Activated CD8-positive, alpha-beta memory T cell treated with anti-CD3 and anti-CD28 coated beads, Interleukin-2, amount 10 ng/mL, durations not matched to agents 7 days and 5 days (primary cell): ENCODE results near the gene OR10A2. TPM values are rescaled to one million over a fixed set of nuclear protein-coding genes. Genes with fewer than 3 reads are reported as not detected.
A peak's percentile ranks its signal among the peaks of the same experiment; 100 is the strongest.
"Not testable (repeated sequence)": the region's sequence is repeated elsewhere in the genome, so short reads cannot be mapped to it uniquely, and the experiment has no call there.

Experiments used
- ATAC-seq: fragments of 150-1000 bp; cut with Tn5 transposase; one replicate; pipeline ENCODE4 v1.10.0; 2021; ENCODE audit warnings: moderate library complexity
- CTCF ChIA-PET: fragments of 350-600 bp; sonication (Branson Sonifier 250); formaldehyde crosslinking; loops from one replicate; lab custom pipeline; 2021; ENCODE audit warnings: antibody characterized with exemption; lab: Charles Lee
- DNase-seq: peaks from one replicate; pipeline ENCODE4 v3.0.0-alpha.2; 2020
- H3K27ac Mint-ChIP-seq: one replicate; pipeline ENCODE4 v1.8.0; 2021; ENCODE audit warnings: mild to moderate bottlenecking, mixed read lengths
- H3K27me3 Mint-ChIP-seq: one replicate; pipeline ENCODE4 v1.8.0; 2021; ENCODE audit warnings: mixed read lengths
- H3K36me3 Mint-ChIP-seq: one replicate; pipeline ENCODE4 v1.8.0; 2021; ENCODE audit warnings: mild to moderate bottlenecking, mixed read lengths
- H3K4me1 Mint-ChIP-seq: one replicate; pipeline ENCODE4 v1.8.0; 2021; ENCODE audit warnings: mixed read lengths
- H3K4me3 Mint-ChIP-seq: one replicate; pipeline ENCODE4 v1.8.0; 2021; ENCODE audit warnings: mild to moderate bottlenecking, moderate library complexity, mixed read lengths
- H3K9me3 Mint-ChIP-seq: one replicate; pipeline ENCODE4 v1.8.0; 2022; ENCODE audit warnings: low read depth, mixed read lengths
- total RNA-seq, 2 experiments: library from RNA; stranded (reverse); gene quantifications; one replicate each; pipeline ENCODE4 v1.2.3, GENCODE V29; 2021

OR10A2 gene
- total RNA-seq, 2 experiments from 2014 or later = not detected

DNA sequence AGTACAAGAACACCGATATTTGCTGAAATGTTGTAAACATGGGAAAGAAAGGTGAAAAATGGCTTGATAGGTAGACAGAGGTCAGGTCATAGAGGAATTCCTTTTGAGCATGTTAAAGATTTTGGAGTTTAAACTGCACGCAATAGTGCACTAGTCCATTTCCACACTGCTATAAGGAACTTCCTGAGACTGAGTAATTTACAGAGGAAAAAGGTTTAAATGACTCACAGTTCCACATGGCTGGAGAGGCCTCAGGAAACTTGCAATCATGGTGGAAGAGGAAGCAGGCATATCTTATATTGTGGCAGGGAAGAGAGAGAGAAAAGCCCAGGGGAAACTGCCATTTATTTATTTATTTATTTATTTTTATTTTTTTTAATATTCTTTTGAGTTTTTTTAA is 12.3 kb upstream of the OR10A2 start:
- no peaks in the 10 kb centered on the region for H3K27me3 Mint-ChIP-seq
- H3K4me1 Mint-ChIP-seq = no peaks in the 10 kb centered on the region
- DNase-seq (no peak), ATAC-seq (no peak)
- peaks cover 2% of the 10 kb centered on the region for H3K36me3 Mint-ChIP-seq
- H3K9me3 Mint-ChIP-seq = peaks cover 14% of the 10 kb centered on the region
- no peak overlapping the region for H3K27ac Mint-ChIP-seq
- no peak overlapping the region for H3K4me3 Mint-ChIP-seq
- CTCF ChIA-PET = no interaction called here

DNA sequence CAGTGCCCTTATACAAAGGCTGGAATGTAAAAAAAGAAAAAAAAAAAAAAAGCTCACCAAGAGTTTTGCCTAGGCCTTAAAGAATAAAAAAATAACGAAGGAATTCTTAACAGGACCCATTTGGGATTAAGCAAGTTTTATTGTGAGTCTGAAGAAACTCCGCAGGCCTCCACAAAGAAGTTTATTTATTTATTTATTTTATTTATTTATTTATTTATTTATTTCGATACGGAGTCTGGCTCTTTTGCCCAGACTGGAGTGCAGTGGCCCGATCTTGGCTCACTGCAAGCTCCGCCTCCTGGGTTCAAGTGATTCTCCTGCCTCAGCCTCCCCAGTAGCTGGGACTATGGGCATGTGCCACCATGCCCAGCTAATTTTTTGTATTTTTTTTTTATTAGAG is 8.1 kb upstream of the OR10A2 start:
- H3K4me3 Mint-ChIP-seq, H3K27me3 Mint-ChIP-seq, ATAC-seq, H3K4me1 Mint-ChIP-seq, CTCF ChIA-PET, H3K36me3 Mint-ChIP-seq, DNase-seq, H3K27ac Mint-ChIP-seq: not testable (repeated sequence)
- peaks cover 14% of the 10 kb centered on the region for H3K9me3 Mint-ChIP-seq

DNA sequence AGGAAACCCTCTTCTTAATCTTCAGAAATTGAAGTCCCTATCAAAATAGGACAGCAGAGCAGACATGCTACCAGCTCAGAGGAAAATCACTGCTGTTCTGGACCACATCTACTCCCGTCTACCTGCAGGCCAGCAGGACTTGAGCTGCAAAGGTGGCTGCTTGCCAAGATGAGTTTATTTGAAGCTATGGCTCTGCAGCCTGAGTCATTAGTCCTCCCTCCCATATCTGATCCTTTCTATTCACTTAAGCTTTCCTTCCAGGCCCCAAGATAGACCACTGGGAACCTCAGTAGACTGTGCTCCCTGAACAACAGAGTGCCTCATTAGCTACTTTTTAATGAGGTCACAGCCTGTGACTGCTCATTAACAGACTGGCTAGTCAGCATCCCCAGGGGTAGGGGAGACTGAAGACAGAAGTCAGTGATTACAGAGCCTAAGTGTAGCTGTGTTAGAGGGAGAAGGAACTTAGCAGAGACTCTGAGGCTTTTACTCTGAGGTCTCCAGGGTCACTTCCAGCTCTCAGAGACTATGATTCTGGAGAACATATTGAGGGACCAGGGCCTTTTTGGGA is 6.8 kb upstream of the OR10A2 start:
- Mint-ChIP-seq H3K36me3 (peaks cover 4% of the 10 kb centered on the region), H3K4me3 (no peak overlapping the region), H3K27me3 (peaks cover 6% of the 10 kb centered on the region), H3K4me1 (peaks cover 7% of the 10 kb centered on the region), H3K27ac (no peak overlapping the region), H3K9me3 (peaks cover 13% of the 10 kb centered on the region)
- DNase-seq = no peak
- ATAC-seq = no peak
- CTCF ChIA-PET = no interaction called here

DNA sequence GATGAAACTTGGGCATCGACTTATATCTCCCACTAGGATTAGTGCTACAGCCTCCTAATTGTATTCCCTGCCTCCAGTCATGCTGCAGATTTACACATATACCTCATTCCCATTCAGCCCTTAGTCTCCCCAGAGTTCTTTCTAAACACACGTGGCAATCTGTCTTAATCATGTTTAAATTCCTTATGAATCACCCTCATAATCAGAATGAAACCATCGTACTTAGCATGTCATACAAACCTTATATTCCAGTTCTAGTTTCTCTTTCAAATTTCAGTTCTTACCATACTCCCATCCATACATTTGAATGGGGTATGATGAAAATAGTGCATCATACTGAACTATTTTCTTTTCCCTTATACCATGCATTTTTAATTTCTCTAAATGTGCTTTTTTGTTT is 6.0 kb upstream of the OR10A2 start:
- peaks cover 7% of the 10 kb centered on the region for H3K4me1 Mint-ChIP-seq
- no peak overlapping the region for H3K4me3 Mint-ChIP-seq
- H3K9me3 Mint-ChIP-seq = peaks cover 8% of the 10 kb centered on the region
- peak; percentile 51 for ATAC-seq
- H3K27me3 Mint-ChIP-seq = peaks cover 8% of the 10 kb centered on the region
- no peak overlapping the region for H3K27ac Mint-ChIP-seq
- peaks cover 4% of the 10 kb centered on the region for H3K36me3 Mint-ChIP-seq
- DNase-seq = no peak
- CTCF ChIA-PET = no interaction called here

DNA sequence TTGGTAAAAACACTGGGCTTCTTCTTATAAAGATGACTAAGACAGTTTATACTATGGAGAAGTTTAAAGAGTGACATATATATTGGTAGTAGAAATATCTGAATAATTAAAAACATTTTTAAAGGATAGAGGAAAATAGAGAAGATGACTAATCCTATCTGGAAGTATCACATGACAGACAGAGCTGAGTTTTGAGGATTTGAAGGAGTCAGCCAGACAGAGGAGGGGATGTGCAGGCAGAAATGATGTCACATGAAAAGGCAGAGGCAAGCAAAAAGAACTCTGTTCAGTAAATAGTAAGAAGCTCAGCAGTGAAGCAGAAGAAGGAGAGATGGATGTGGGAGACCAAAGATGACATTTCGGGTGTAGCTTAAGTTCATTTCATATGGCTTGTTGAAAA is 1.6 kb downstream of the OR10A2 start:
- Mint-ChIP-seq H3K27ac (no peak overlapping the region), H3K27me3 (peaks cover 12% of the 10 kb centered on the region), H3K9me3 (peaks cover 2% of the 10 kb centered on the region), H3K4me3 (no peak overlapping the region), H3K36me3 (no peaks in the 10 kb centered on the region), H3K4me1 (no peaks in the 10 kb centered on the region)
- ATAC-seq (no peak), DNase-seq (no peak)
- CTCF ChIA-PET = interaction anchor here (1.2 kb wide), 1 partner anchor 52 kb away, joined by 3 read pairs; no protein-coding TSS in a partner anchor

DNA sequence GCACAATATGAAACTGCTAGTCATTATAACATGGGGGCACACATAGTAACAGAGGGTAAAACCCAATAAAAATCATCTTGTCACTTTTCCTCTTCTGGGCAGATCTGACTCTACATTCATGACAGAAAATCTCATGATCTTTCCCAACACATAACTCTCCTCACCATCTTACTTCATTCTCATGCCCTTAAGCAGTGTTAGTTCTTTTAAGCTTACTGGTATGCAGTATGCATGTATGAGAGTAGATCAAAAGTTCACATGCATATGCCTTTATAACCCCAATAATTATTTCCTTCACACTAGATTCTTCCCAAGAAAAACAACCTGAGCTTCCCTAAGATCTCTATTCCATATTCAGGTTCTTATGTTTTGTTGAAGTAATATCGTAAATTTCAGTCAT is 8.4 kb downstream of the OR10A2 start:
- Mint-ChIP-seq H3K4me1 (no peaks in the 10 kb centered on the region), H3K4me3 (no peak overlapping the region), H3K27ac (no peak overlapping the region), H3K36me3 (no peaks in the 10 kb centered on the region), H3K27me3 (peaks cover 4% of the 10 kb centered on the region), H3K9me3 (no peaks in the 10 kb centered on the region)
- no peak for DNase-seq
- CTCF ChIA-PET = no interaction called here
- ATAC-seq = no peak

DNA sequence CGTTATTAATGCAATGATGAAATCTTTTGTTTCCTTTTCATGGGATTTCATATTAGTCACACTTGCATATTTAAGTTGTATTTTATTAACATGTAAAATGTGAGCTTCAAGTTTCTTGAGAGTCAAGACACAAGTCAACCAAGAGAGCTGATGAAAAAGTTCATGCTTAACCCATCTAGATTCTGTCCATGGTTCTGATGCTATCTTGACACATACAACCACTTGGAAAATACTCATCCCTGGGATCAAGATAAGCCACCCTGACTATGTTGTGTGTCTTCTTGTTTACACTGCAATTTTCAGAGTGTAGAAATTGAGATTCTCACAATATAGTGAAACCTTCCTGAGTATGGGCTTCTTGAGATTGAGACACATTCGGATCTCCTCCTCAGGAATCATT is 12.9 kb downstream of the OR10A2 start:
- H3K9me3 Mint-ChIP-seq = no peaks in the 10 kb centered on the region
- peaks cover 2% of the 10 kb centered on the region for H3K27me3 Mint-ChIP-seq
- H3K4me3 Mint-ChIP-seq = no peak overlapping the region
- ATAC-seq (no peak), DNase-seq (no peak)
- H3K27ac Mint-ChIP-seq = no peak overlapping the region
- CTCF ChIA-PET = no interaction called here
- H3K4me1 Mint-ChIP-seq = no peaks in the 10 kb centered on the region
- no peaks in the 10 kb centered on the region for H3K36me3 Mint-ChIP-seq

DNA sequence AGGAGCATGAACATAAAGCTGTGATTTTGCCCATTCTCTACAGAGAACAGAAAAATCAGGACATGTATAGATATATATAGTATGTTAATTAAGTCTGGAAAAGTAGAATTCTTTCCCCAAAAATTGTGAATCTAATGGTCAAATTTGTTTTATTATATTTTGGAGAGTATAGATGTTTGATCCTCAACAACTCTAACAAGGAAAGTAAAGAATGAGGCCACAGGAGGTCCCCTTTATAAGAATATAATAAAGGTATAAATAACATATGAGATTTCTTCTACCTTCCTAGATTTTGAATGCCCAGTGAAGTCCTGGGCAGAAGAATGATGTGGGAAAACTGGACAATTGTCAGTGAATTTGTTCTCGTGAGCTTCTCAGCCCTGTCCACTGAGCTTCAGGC is 13.5 kb downstream of the OR10A2 start, which contains the start of gene OR10A4:
Gene OR10A4, plus strand, starts transcription at position 301 of the 400 bp plus-strand sequence. Its CDS starts 23 bp downstream, at position 324.
- Mint-ChIP-seq H3K27ac (no peak within 1 kb of the TSS), H3K27me3 (peaks cover 7% of the 10 kb centered on the region), H3K4me3 (no peak within 1 kb of the TSS), H3K4me1 (no peaks in the 10 kb centered on the region), H3K9me3 (no peaks in the 10 kb centered on the region), H3K36me3 (no peaks in the 10 kb centered on the region)
- DNase-seq = no peak
- CTCF ChIA-PET = no interaction called here
- no peak for ATAC-seq

DNA sequence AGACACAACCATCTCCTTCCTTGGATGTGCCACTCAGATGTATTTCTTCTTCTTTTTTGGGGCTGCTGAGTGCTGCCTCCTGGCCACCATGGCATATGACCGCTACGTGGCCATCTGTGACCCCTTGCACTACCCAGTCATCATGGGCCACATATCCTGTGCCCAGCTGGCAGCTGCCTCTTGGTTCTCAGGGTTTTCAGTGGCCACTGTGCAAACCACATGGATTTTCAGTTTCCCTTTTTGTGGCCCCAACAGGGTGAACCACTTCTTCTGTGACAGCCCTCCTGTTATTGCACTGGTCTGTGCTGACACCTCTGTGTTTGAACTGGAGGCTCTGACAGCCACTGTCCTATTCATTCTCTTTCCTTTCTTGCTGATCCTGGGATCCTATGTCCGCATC is 14.1 kb downstream of the OR10A2 start:
- H3K4me3 Mint-ChIP-seq = no peak overlapping the region
- H3K4me1 Mint-ChIP-seq = no peaks in the 10 kb centered on the region
- CTCF ChIA-PET = no interaction called here
- no peak for DNase-seq
- H3K27ac Mint-ChIP-seq = no peak overlapping the region
- no peak for ATAC-seq
- peaks cover 5% of the 10 kb centered on the region for H3K27me3 Mint-ChIP-seq
- H3K9me3 Mint-ChIP-seq = no peaks in the 10 kb centered on the region
- no peaks in the 10 kb centered on the region for H3K36me3 Mint-ChIP-seq

DNA sequence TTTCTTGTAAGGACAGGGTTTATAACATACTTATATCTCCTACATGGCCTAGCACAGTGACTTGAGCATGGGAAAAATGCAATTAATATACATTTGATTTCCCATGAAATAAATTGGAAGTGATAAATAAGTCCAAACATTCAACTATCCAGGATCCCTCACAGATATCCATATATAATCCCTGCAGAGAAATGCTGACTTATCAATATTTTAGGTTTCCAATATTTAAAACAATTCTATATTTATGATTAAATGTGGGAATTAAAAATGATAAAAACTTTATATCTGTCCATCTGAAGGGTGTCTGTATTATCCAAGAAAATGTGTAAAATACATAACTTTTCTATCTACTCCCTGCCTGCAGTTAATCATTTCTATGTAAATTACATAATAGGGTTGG is 19.9 kb downstream of the OR10A2 start:
- H3K4me3 Mint-ChIP-seq = no peak overlapping the region
- ATAC-seq (no peak), DNase-seq (no peak)
- no peaks in the 10 kb centered on the region for H3K4me1 Mint-ChIP-seq
- H3K9me3 Mint-ChIP-seq = no peaks in the 10 kb centered on the region
- CTCF ChIA-PET = no interaction called here
- H3K27ac Mint-ChIP-seq = no peak overlapping the region
- peaks cover 31% of the 10 kb centered on the region for H3K27me3 Mint-ChIP-seq
- H3K36me3 Mint-ChIP-seq = no peaks in the 10 kb centered on the region

DNA sequence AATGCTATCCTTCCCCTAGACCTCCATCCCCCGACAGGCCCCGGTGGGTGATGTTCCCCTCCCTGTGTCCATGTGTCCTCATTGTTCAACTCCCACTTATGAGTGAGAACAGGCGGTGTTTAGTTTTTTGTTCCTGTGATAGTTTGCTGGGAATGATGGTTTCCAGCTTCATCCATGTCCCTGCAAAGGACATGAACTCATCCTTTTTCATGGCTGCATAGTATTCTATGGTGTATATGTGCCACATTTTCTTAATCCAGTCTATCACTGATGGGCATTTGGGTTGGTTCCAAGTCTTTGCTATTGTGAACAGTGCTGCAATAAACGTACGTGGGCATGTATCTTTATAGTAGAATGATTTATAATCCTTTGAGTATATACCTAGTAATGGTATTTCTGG is 24.9 kb downstream of the OR10A2 start:
- DNase-seq, H3K36me3 Mint-ChIP-seq, H3K27ac Mint-ChIP-seq, H3K9me3 Mint-ChIP-seq, CTCF ChIA-PET, ATAC-seq, H3K4me3 Mint-ChIP-seq, H3K4me1 Mint-ChIP-seq: not testable (repeated sequence)
- H3K27me3 Mint-ChIP-seq = peaks cover 24% of the 10 kb centered on the region

DNA sequence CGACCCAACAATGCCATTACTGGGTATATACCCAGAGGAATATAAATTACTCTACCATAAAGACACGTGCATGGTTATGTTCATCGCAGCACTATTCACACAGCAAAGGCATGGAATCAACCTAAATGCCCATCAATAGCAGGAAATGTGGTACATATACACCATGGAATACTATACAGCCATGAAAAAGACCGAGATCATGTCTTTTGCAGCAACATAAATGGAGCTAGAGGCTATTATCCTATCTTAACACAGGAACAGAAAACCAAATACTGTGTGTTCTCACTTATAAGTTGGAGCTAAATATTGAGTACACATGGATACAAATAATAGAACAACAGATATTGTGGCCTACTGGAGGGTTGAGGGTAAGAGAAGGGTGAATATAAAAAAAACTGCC is 26.0 kb downstream of the OR10A2 start:
- Mint-ChIP-seq H3K4me3 (no peak overlapping the region), H3K4me1 (no peaks in the 10 kb centered on the region), H3K27ac (no peak overlapping the region), H3K36me3 (no peaks in the 10 kb centered on the region), H3K9me3 (peaks cover 2% of the 10 kb centered on the region), H3K27me3 (peaks cover 21% of the 10 kb centered on the region)
- CTCF ChIA-PET = no interaction called here
- no peak for ATAC-seq
- no peak for DNase-seq

DNA sequence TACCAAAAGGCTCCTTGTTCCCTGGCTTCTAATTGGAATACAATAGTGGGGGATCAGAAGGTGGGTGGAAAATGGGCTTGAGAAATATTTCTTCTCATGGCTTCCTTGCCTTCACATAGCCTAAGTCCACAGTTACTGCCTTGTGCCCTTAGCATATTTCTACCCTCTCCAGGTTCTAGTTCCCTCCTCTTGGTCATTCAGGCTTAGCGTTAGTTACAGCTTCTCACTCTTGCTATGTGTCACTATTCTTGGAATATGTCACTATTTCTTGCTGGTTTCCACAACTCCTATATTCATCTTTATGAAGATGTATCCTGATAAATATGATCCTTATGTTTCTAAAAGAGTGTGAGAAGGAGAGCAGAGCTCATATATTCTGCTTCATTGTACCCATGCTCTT is 27.0 kb downstream of the OR10A2 start:
- H3K9me3 Mint-ChIP-seq = peaks cover 2% of the 10 kb centered on the region
- CTCF ChIA-PET = no interaction called here
- peaks cover 15% of the 10 kb centered on the region for H3K27me3 Mint-ChIP-seq
- H3K4me1 Mint-ChIP-seq = no peaks in the 10 kb centered on the region
- no peak for ATAC-seq
- H3K27ac Mint-ChIP-seq = no peak overlapping the region
- DNase-seq = no peak
- H3K36me3 Mint-ChIP-seq = no peaks in the 10 kb centered on the region
- no peak overlapping the region for H3K4me3 Mint-ChIP-seq

DNA sequence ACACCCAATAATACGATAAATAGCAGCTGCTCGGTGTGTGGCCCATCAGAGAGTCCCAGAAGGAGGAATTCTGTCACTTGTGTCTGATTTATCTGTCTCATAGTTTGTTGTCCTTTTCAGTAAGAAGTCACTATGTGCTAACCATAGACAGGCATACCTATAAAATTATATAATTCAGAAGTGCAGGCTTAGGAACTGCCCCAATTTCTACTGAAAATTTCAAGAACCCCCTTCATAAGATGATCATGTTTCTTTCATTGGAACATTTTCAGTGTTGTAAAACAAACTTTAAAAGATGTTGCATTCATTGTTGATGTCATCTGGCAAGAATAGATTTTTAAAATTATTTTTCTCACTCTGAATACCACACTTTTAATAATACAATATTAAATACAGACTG is 29.5 kb downstream of the OR10A2 start, which contains the start of gene OR2D2:
Gene OR2D2, minus strand, starts transcription at position 101 of the 400 bp plus-strand sequence. Its CDS starts 0 bp downstream, at position 101.
- peaks cover 2% of the 10 kb centered on the region for H3K9me3 Mint-ChIP-seq
- no peaks in the 10 kb centered on the region for H3K36me3 Mint-ChIP-seq
- H3K4me3 Mint-ChIP-seq = no peak within 1 kb of the TSS
- no peak for ATAC-seq
- peaks cover 6% of the 10 kb centered on the region for H3K4me1 Mint-ChIP-seq
- H3K27me3 Mint-ChIP-seq = peaks cover 8% of the 10 kb centered on the region
- CTCF ChIA-PET = interaction anchor here (0.9 kb wide), 1 partner anchor 79 kb away, joined by 3 read pairs; no protein-coding TSS in a partner anchor
- no peak within 1 kb of the TSS for H3K27ac Mint-ChIP-seq
- no peak for DNase-seq
